Sigmoid colon (tissue), 4 donors: ENCODE results near the gene XRN2.

Source experiments
- EP300 ChIP-seq, 4 donors: sonication (generic); formaldehyde crosslinking; IDR thresholded peaks; one replicate each; pipeline ENCODE4 v1.6.1; 2017; ENCODE audit warnings: antibody characterized with exemption in 4 of 4
- POLR2AphosphoS5 ChIP-seq, 4 donors: sonication (generic); formaldehyde crosslinking; IDR thresholded peaks; one replicate each; pipeline ENCODE4 v1.6.1; 2017; ENCODE audit warnings: antibody characterized with exemption in 4 of 4
- TF ChIP-seq, protein P1 (sequence below), 4 experiments: fragments of 450-650 bp in 3 of 4; fragments of 200-600 bp in 1 of 4; IDR thresholded peaks; one replicate each; pipeline ENCODE4 v1.5.1; 2016 to 2019; ENCODE audit warnings: antibody characterized with exemption in 4 of 4, mild to moderate bottlenecking in 3 of 4, moderate library complexity in 2 of 4

DNA sequence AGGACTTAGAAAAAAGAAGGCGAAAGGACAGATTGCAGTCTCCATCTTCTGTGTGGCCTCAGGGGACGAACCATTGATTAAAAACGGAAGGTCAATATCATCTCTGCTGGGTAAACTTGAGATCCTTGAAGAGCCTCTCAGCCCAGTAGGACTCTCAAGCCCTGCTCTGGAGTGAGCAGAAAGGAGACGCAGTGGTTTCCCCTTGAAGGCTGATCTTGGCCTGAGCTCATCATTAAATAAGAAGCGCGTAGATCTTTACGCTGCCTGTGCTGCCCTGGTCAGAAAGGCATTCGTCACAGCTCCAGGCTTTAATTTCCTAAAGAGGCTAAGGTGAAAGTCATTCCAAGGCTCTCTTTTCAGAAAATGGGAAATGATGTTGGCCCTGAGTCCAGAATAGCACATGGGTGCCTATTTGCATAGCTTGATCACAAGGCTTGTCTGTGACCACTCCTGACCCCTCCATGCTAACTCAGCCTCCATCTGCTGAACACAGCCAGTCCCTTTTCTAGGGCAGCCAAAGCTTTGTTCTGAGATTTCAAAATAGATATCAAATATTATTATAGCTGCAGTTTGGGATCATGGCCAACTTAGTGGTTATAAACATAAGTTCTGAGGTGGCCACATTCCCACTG is 29.3 kb upstream of the XRN2 start:
- TF ChIP-seq, protein P1, sequence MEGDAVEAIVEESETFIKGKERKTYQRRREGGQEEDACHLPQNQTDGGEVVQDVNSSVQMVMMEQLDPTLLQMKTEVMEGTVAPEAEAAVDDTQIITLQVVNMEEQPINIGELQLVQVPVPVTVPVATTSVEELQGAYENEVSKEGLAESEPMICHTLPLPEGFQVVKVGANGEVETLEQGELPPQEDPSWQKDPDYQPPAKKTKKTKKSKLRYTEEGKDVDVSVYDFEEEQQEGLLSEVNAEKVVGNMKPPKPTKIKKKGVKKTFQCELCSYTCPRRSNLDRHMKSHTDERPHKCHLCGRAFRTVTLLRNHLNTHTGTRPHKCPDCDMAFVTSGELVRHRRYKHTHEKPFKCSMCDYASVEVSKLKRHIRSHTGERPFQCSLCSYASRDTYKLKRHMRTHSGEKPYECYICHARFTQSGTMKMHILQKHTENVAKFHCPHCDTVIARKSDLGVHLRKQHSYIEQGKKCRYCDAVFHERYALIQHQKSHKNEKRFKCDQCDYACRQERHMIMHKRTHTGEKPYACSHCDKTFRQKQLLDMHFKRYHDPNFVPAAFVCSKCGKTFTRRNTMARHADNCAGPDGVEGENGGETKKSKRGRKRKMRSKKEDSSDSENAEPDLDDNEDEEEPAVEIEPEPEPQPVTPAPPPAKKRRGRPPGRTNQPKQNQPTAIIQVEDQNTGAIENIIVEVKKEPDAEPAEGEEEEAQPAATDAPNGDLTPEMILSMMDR (IDR thresholded peaks at IDR 0.05) = no peak
- TF ChIP-seq POLR2AphosphoS5 (IDR thresholded peaks at IDR 0.05) (no peak), EP300 (IDR thresholded peaks at IDR 0.05) (no peak)
